SKM-1 (cell line): Measurements from ENCODE around the gene ANKRD40.
"Not testable (repeated sequence)": the region's sequence is repeated elsewhere in the genome, so short reads cannot be mapped to it uniquely, and the experiment has no call there.

ENCODE experiments used
- DNase-seq: peaks from one replicate; lab custom pipeline; 2025; ENCODE audit not compliant: unreplicated experiment; lab: John Stamatoyannopoulos, UW

The ANKRD40 gene

GRCh38 chr17:50712641-50713040 lies 4.9 kb upstream of the ANKRD40 start:
- DNase-seq = no peak

- no peak for DNase-seq
Measured at GRCh38 chr17:50710650-50711049, 2.9 kb upstream of the ANKRD40 start.

- no peak for DNase-seq
Measured at GRCh38 chr17:50710025-50710424, 2.3 kb upstream of the ANKRD40 start.

- DNase-seq = not testable (repeated sequence)
Measured at GRCh38 chr17:50709053-50709452, 1.3 kb upstream of the ANKRD40 start.

- DNase-seq = no peak
Measured at GRCh38 chr17:50708050-50709000, 611 bp upstream of the ANKRD40 start.

GRCh38 chr17:50703162-50703561 lies 4.6 kb downstream of the ANKRD40 start:
- DNase-seq = no peak

- no peak for DNase-seq
Measured at GRCh38 chr17:50699410-50699809, 8.3 kb downstream of the ANKRD40 start.

GRCh38 chr17:50697663-50698272 lies 9.9 kb downstream of the ANKRD40 start:
- DNase-seq = no peak

GRCh38 chr17:50697062-50697461 lies 10.7 kb downstream of the ANKRD40 start:
- no peak for DNase-seq

- DNase-seq = no peak
Measured at GRCh38 chr17:50696365-50696879, 11.3 kb downstream of the ANKRD40 start.

GRCh38 chr17:50693036-50693682 lies 14.6 kb downstream of the ANKRD40 start:
- no peak for DNase-seq

GRCh38 chr17:50692448-50693035 lies 15.2 kb downstream of the ANKRD40 start:
- DNase-seq = no peak

- no peak for DNase-seq
Measured at GRCh38 chr17:50691550-50692447, 15.9 kb downstream of the ANKRD40 start.

GRCh38 chr17:50690887-50691549 lies 16.7 kb downstream of the ANKRD40 start:
- no peak for DNase-seq

GRCh38 chr17:50689956-50690886 lies 17.5 kb downstream of the ANKRD40 start:
- no peak for DNase-seq

- DNase-seq = no peak
Measured at GRCh38 chr17:50689251-50689650, 18.5 kb downstream of the ANKRD40 start.

GRCh38 chr17:50688245-50688644 lies 19.5 kb downstream of the ANKRD40 start:
- no peak for DNase-seq

GRCh38 chr17:50687200-50688066 lies 20.3 kb downstream of the ANKRD40 start:
- DNase-seq = no peak
